Activated naive CD8-positive, alpha-beta T cell treated with anti-CD3 and anti-CD28 coated beads, Interleukin-2, amount 50 U/mL, for 24 hours (primary cell): ENCODE data around the gene ACTR5.
A peak's percentile ranks its signal among the peaks of the same experiment; 100 is the strongest.

Source experiments
- ATAC-seq: fragments of 150-1000 bp; cut with Tn5 transposase; one replicate; pipeline ENCODE4 v1.10.0; 2021
- DNase-seq: peaks from one replicate; pipeline ENCODE4 v3.0.0; 2021
- H3K27ac Mint-ChIP-seq: one replicate; pipeline ENCODE4 v1.8.0; 2021; ENCODE audit warnings: mild to moderate bottlenecking, mixed read lengths
- H3K27me3 Mint-ChIP-seq: one replicate; pipeline ENCODE4 v1.8.0; 2021; ENCODE audit warnings: mixed read lengths
- H3K36me3 Mint-ChIP-seq: one replicate; pipeline ENCODE4 v1.8.0; 2021; ENCODE audit warnings: low read depth, mixed read lengths
- H3K4me1 Mint-ChIP-seq: one replicate; pipeline ENCODE4 v1.8.0; 2021; ENCODE audit warnings: mixed read lengths
- H3K4me3 Mint-ChIP-seq: one replicate; pipeline ENCODE4 v1.8.0; 2021; ENCODE audit warnings: mild to moderate bottlenecking, moderate library complexity, mixed read lengths
- H3K9me3 Mint-ChIP-seq: one replicate; pipeline ENCODE4 v1.8.0; 2021; ENCODE audit warnings: mixed read lengths

ACTR5 gene

GRCh38 chr20:38798266-38798665 is 50.0 kb downstream of the ACTR5 start:
- no peak for DNase-seq
- Mint-ChIP-seq H3K27ac (no peak overlapping the region), H3K27me3 (no peaks in the 10 kb centered on the region), H3K9me3 (peaks cover 6% of the 10 kb centered on the region), H3K36me3 (peaks cover 2% of the 10 kb centered on the region), H3K4me3 (no peak overlapping the region), H3K4me1 (peaks cover 19% of the 10 kb centered on the region)
- ATAC-seq = no peak

GRCh38 chr20:38799203-38799602 is 50.9 kb downstream of the ACTR5 start:
- no peak overlapping the region for H3K27ac Mint-ChIP-seq
- no peak overlapping the region for H3K4me3 Mint-ChIP-seq
- ATAC-seq (no peak), DNase-seq (no peak)
- no peaks in the 10 kb centered on the region for H3K27me3 Mint-ChIP-seq
- peaks cover 6% of the 10 kb centered on the region for H3K9me3 Mint-ChIP-seq
- H3K4me1 Mint-ChIP-seq = peaks cover 24% of the 10 kb centered on the region
- H3K36me3 Mint-ChIP-seq = peaks cover 2% of the 10 kb centered on the region

- Mint-ChIP-seq H3K27me3 (no peaks in the 10 kb centered on the region), H3K36me3 (peaks cover 2% of the 10 kb centered on the region), H3K4me3 (no peak overlapping the region), H3K9me3 (peaks cover 6% of the 10 kb centered on the region), H3K27ac (no peak overlapping the region), H3K4me1 (peaks cover 36% of the 10 kb centered on the region)
- ATAC-seq (no peak), DNase-seq (no peak)
Measured at GRCh38 chr20:38800882-38801281, 52.6 kb downstream of the ACTR5 start.

GRCh38 chr20:38804221-38804620 is 56.0 kb downstream of the ACTR5 start:
- H3K27me3 Mint-ChIP-seq = no peaks in the 10 kb centered on the region
- H3K36me3 Mint-ChIP-seq = peaks cover 21% of the 10 kb centered on the region
- H3K4me1 Mint-ChIP-seq = peaks cover 47% of the 10 kb centered on the region
- no peak for DNase-seq
- H3K27ac Mint-ChIP-seq = peak overlapping the region; percentile 95
- ATAC-seq = no peak
- H3K4me3 Mint-ChIP-seq = peak overlapping the region; percentile 40
- H3K9me3 Mint-ChIP-seq = no peaks in the 10 kb centered on the region

GRCh38 chr20:38804682-38805501 is 56.6 kb downstream of the ACTR5 start:
- peak overlapping the region; percentile 85 for H3K4me3 Mint-ChIP-seq
- H3K27ac Mint-ChIP-seq = peak overlapping the region; percentile 95
- peaks cover 24% of the 10 kb centered on the region for H3K36me3 Mint-ChIP-seq
- peaks cover 49% of the 10 kb centered on the region for H3K4me1 Mint-ChIP-seq
- H3K9me3 Mint-ChIP-seq = no peaks in the 10 kb centered on the region
- ATAC-seq (peak; percentile 71), DNase-seq (peak; percentile 80)
- no peaks in the 10 kb centered on the region for H3K27me3 Mint-ChIP-seq

GRCh38 chr20:38805502-38805957 is 57.3 kb downstream of the ACTR5 start, which contains the start of gene PPP1R16B:
Gene PPP1R16B (plus strand): TSS chr20:38805697. CDS start chr20:38835926, 30,229 bp downstream.
- H3K9me3 Mint-ChIP-seq = no peaks in the 10 kb centered on the region
- peaks cover 31% of the 10 kb centered on the region for H3K36me3 Mint-ChIP-seq
- ATAC-seq (peak; percentile 85), DNase-seq (peak; percentile 91)
- peak within 1 kb of the TSS; percentile 85 for H3K4me3 Mint-ChIP-seq
- peak within 1 kb of the TSS; percentile 95 for H3K27ac Mint-ChIP-seq
- peaks cover 55% of the 10 kb centered on the region for H3K4me1 Mint-ChIP-seq
- H3K27me3 Mint-ChIP-seq = no peaks in the 10 kb centered on the region

GRCh38 chr20:38805958-38806854 is 57.9 kb downstream of the ACTR5 start:
- DNase-seq = peak; percentile 64
- H3K4me1 Mint-ChIP-seq = peaks cover 62% of the 10 kb centered on the region
- H3K27ac Mint-ChIP-seq = peak overlapping the region; percentile 95
- no peaks in the 10 kb centered on the region for H3K9me3 Mint-ChIP-seq
- H3K36me3 Mint-ChIP-seq = peaks cover 36% of the 10 kb centered on the region
- peak overlapping the region; percentile 85 for H3K4me3 Mint-ChIP-seq
- ATAC-seq = peak; percentile 14
- no peaks in the 10 kb centered on the region for H3K27me3 Mint-ChIP-seq

GRCh38 chr20:38806855-38807655 is 58.8 kb downstream of the ACTR5 start:
- ATAC-seq (no peak), DNase-seq (peak; percentile 32)
- peak overlapping the region; percentile 85 for H3K4me3 Mint-ChIP-seq
- H3K27me3 Mint-ChIP-seq = no peaks in the 10 kb centered on the region
- peaks cover 70% of the 10 kb centered on the region for H3K4me1 Mint-ChIP-seq
- no peaks in the 10 kb centered on the region for H3K9me3 Mint-ChIP-seq
- H3K27ac Mint-ChIP-seq = peak overlapping the region; percentile 80
- peaks cover 43% of the 10 kb centered on the region for H3K36me3 Mint-ChIP-seq

GRCh38 chr20:38809942-38810341 is 61.7 kb downstream of the ACTR5 start:
- DNase-seq = no peak
- no peaks in the 10 kb centered on the region for H3K27me3 Mint-ChIP-seq
- H3K4me3 Mint-ChIP-seq = peak overlapping the region; percentile 30
- no peak for ATAC-seq
- H3K9me3 Mint-ChIP-seq = no peaks in the 10 kb centered on the region
- H3K27ac Mint-ChIP-seq = peak overlapping the region; percentile 28
- H3K4me1 Mint-ChIP-seq = peaks cover 76% of the 10 kb centered on the region
- peaks cover 58% of the 10 kb centered on the region for H3K36me3 Mint-ChIP-seq

- no peaks in the 10 kb centered on the region for H3K9me3 Mint-ChIP-seq
- peaks cover 83% of the 10 kb centered on the region for H3K4me1 Mint-ChIP-seq
- DNase-seq (no peak), ATAC-seq (peak; percentile 13)
- peak overlapping the region; percentile 71 for H3K27ac Mint-ChIP-seq
- no peaks in the 10 kb centered on the region for H3K27me3 Mint-ChIP-seq
- peaks cover 68% of the 10 kb centered on the region for H3K36me3 Mint-ChIP-seq
- peak overlapping the region; percentile 30 for H3K4me3 Mint-ChIP-seq
Measured at GRCh38 chr20:38810926-38811630, 62.8 kb downstream of the ACTR5 start.

- peaks cover 90% of the 10 kb centered on the region for H3K4me1 Mint-ChIP-seq
- no peak overlapping the region for H3K4me3 Mint-ChIP-seq
- H3K9me3 Mint-ChIP-seq = no peaks in the 10 kb centered on the region
- H3K27me3 Mint-ChIP-seq = no peaks in the 10 kb centered on the region
- ATAC-seq (no peak), DNase-seq (no peak)
- H3K27ac Mint-ChIP-seq = peak overlapping the region; percentile 59
- peaks cover 75% of the 10 kb centered on the region for H3K36me3 Mint-ChIP-seq
Measured at GRCh38 chr20:38811769-38812168, 63.5 kb downstream of the ACTR5 start.

- no peak for DNase-seq
- Mint-ChIP-seq H3K4me1 (peaks cover 92% of the 10 kb centered on the region), H3K9me3 (no peaks in the 10 kb centered on the region), H3K36me3 (peaks cover 77% of the 10 kb centered on the region), H3K27me3 (no peaks in the 10 kb centered on the region), H3K27ac (peak overlapping the region; percentile 59), H3K4me3 (no peak overlapping the region)
- no peak for ATAC-seq
Measured at GRCh38 chr20:38812182-38812581, 63.9 kb downstream of the ACTR5 start.

- Mint-ChIP-seq H3K9me3 (no peaks in the 10 kb centered on the region), H3K4me1 (peaks cover 93% of the 10 kb centered on the region), H3K27me3 (no peaks in the 10 kb centered on the region), H3K27ac (peak overlapping the region; percentile 59), H3K4me3 (no peak overlapping the region), H3K36me3 (peaks cover 74% of the 10 kb centered on the region)
- DNase-seq (no peak), ATAC-seq (no peak)
Measured at GRCh38 chr20:38812709-38813573, 64.7 kb downstream of the ACTR5 start.
